Muscle of leg (tissue), 11 donors: ENCODE measurements around the gene GOSR1. TPM values are rescaled to one million over a fixed set of nuclear protein-coding genes. Genes with fewer than 3 reads are reported as not detected.
"Not testable (repeated sequence)": the region's sequence is repeated elsewhere in the genome, so short reads cannot be mapped to it uniquely, and the experiment has no call there.

Experiments
- DNase-seq: peaks from one replicate; pipeline ENCODE4 v3.0.0; 2013
- H3K27ac ChIP-seq: one replicate; pipeline ENCODE4 v1.5.1; 2013; ENCODE audit warnings: mild to moderate bottlenecking, low read length, control low read depth
- H3K27me3 ChIP-seq: one replicate; pipeline ENCODE4 v1.6.1; 2013; ENCODE audit warnings: low read length; ENCODE audit not compliant: control insufficient read depth, insufficient read depth
- H3K36me3 ChIP-seq: one replicate; pipeline ENCODE4 v1.6.1; 2013; ENCODE audit warnings: low read length; ENCODE audit not compliant: control insufficient read depth, insufficient read depth
- H3K4me1 ChIP-seq: one replicate; pipeline ENCODE4 v1.6.1; 2013; ENCODE audit warnings: low read length; ENCODE audit not compliant: control insufficient read depth, insufficient read depth
- H3K4me3 ChIP-seq: one replicate; pipeline ENCODE4 v1.5.1; 2013; ENCODE audit warnings: low read length, control low read depth
- H3K9me3 ChIP-seq: replicated peaks from 2 replicates; pipeline ENCODE4 v1.6.1; 2013; ENCODE audit warnings: low read depth, low read length; ENCODE audit not compliant: control insufficient read depth
- WGBS: methylation state at CpG from one replicate; pipeline ENCODE4 v1.1.5; 2013; ENCODE audit warnings: missing lambda C conversion rate; ENCODE audit not compliant: insufficient coverage; 5-methylcytosine and 5-hydroxymethylcytosine counted together
- polyA plus RNA-seq, 8 donors: library from polyadenylated mRNA; unstranded; fragments of 120-200 nt; gene quantifications; one replicate each; pipeline versions ENCODE4 v1.2.1 to v1.2.3, GENCODE V29; 2013; ENCODE audit warnings: inconsistent platforms in 1 of 8, low replicate concordance in 1 of 8; ENCODE audit not compliant: insufficient read length in 8 of 8, insufficient read depth in 1 of 8
- total RNA-seq: library from RNA; stranded (reverse); fragments of 120-200 nt; gene quantifications from one replicate; pipeline ENCODE4 v1.2.4, GENCODE V29; 2013

The GOSR1 gene
- total and polyA plus RNA-seq, 9 donors = 21.8 to 32.3 (median 26.0) TPM

GRCh38 chr17:30534938-30535921 lies 58.0 kb downstream of the GOSR1 start:
- Histone ChIP-seq H3K27me3 (no peaks in the 10 kb centered on the region), H3K27ac (no peak overlapping the region), H3K9me3 (no peaks in the 10 kb centered on the region), H3K36me3 (peaks cover 6% of the 10 kb centered on the region), H3K4me1 (no peaks in the 10 kb centered on the region), H3K4me3 (no peak overlapping the region)
- 84% methylated on average over 4 of the region's 12 CpGs for WGBS
- DNase-seq = no peak

- not testable (repeated sequence) for H3K4me1 ChIP-seq, H3K9me3 ChIP-seq, H3K36me3 ChIP-seq, H3K4me3 ChIP-seq, DNase-seq, H3K27me3 ChIP-seq, H3K27ac ChIP-seq
- WGBS = 80% methylated on average over 2 of the region's 16 CpGs
Measured at GRCh38 chr17:30536846-30537245, 59.6 kb downstream of the GOSR1 start.

GRCh38 chr17:30537667-30538066 lies 60.5 kb downstream of the GOSR1 start:
- not testable (repeated sequence) for H3K9me3 ChIP-seq, H3K27me3 ChIP-seq, H3K27ac ChIP-seq, H3K4me3 ChIP-seq, H3K4me1 ChIP-seq, H3K36me3 ChIP-seq, DNase-seq
- no CpG with 5 or more reads among the region's 1 CpG for WGBS

- 84% methylated on average over 8 of the region's 8 CpGs for WGBS
- no peak for DNase-seq
- Histone ChIP-seq H3K27ac (no peak overlapping the region), H3K4me3 (no peak overlapping the region), H3K27me3 (no peaks in the 10 kb centered on the region), H3K36me3 (no peaks in the 10 kb centered on the region), H3K4me1 (no peaks in the 10 kb centered on the region), H3K9me3 (no peaks in the 10 kb centered on the region)
Measured at GRCh38 chr17:30541802-30542201, 64.6 kb downstream of the GOSR1 start.

- Histone ChIP-seq H3K9me3 (no peaks in the 10 kb centered on the region), H3K27ac (no peak overlapping the region), H3K36me3 (no peaks in the 10 kb centered on the region), H3K4me3 (no peak overlapping the region), H3K27me3 (no peaks in the 10 kb centered on the region), H3K4me1 (no peaks in the 10 kb centered on the region)
- no CpG with 5 or more reads among the region's 2 CpGs for WGBS
- DNase-seq = no peak
Measured at GRCh38 chr17:30543456-30543855, 66.2 kb downstream of the GOSR1 start.

- no peaks in the 10 kb centered on the region for H3K4me1 ChIP-seq
- DNase-seq = no peak
- no peak overlapping the region for H3K27ac ChIP-seq
- no peaks in the 10 kb centered on the region for H3K27me3 ChIP-seq
- H3K36me3 ChIP-seq = no peaks in the 10 kb centered on the region
- H3K4me3 ChIP-seq = no peak overlapping the region
- no CpG with 5 or more reads among the region's 2 CpGs for WGBS
- H3K9me3 ChIP-seq = no peaks in the 10 kb centered on the region
Measured at GRCh38 chr17:30545024-30545423, 67.8 kb downstream of the GOSR1 start.

GRCh38 chr17:30547778-30548573 lies 70.8 kb downstream of the GOSR1 start:
- Histone ChIP-seq H3K4me3 (no peak overlapping the region), H3K27me3 (no peaks in the 10 kb centered on the region), H3K4me1 (no peaks in the 10 kb centered on the region), H3K9me3 (no peaks in the 10 kb centered on the region), H3K27ac (no peak overlapping the region), H3K36me3 (no peaks in the 10 kb centered on the region)
- 88% methylated on average over 11 of the region's 15 CpGs for WGBS
- DNase-seq = no peak

- not testable (repeated sequence) for DNase-seq, H3K27ac ChIP-seq, H3K36me3 ChIP-seq, H3K4me3 ChIP-seq, H3K27me3 ChIP-seq, H3K9me3 ChIP-seq, H3K4me1 ChIP-seq
- WGBS = no CpG with 5 or more reads among the region's 4 CpGs
Measured at GRCh38 chr17:30549181-30549580, 72.0 kb downstream of the GOSR1 start.

GRCh38 chr17:30549864-30550511 lies 72.8 kb downstream of the GOSR1 start:
- Histone ChIP-seq H3K27me3 (no peaks in the 10 kb centered on the region), H3K27ac (no peak overlapping the region), H3K9me3 (no peaks in the 10 kb centered on the region), H3K4me3 (no peak overlapping the region), H3K36me3 (no peaks in the 10 kb centered on the region), H3K4me1 (no peaks in the 10 kb centered on the region)
- WGBS = 77% methylated on average over 12 of the region's 15 CpGs
- no peak for DNase-seq
